NCI-H510A treated with DMSO at 0.1 percent for 48 hours (cell line): ENCODE results near the gene DMWD.

Experiments
- DNase-seq: peaks from one replicate; lab custom pipeline; 2025; lab: John Stamatoyannopoulos, UW

The DMWD gene, protein sequence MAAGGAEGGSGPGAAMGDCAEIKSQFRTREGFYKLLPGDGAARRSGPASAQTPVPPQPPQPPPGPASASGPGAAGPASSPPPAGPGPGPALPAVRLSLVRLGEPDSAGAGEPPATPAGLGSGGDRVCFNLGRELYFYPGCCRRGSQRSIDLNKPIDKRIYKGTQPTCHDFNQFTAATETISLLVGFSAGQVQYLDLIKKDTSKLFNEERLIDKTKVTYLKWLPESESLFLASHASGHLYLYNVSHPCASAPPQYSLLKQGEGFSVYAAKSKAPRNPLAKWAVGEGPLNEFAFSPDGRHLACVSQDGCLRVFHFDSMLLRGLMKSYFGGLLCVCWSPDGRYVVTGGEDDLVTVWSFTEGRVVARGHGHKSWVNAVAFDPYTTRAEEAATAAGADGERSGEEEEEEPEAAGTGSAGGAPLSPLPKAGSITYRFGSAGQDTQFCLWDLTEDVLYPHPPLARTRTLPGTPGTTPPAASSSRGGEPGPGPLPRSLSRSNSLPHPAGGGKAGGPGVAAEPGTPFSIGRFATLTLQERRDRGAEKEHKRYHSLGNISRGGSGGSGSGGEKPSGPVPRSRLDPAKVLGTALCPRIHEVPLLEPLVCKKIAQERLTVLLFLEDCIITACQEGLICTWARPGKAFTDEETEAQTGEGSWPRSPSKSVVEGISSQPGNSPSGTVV

DNA sequence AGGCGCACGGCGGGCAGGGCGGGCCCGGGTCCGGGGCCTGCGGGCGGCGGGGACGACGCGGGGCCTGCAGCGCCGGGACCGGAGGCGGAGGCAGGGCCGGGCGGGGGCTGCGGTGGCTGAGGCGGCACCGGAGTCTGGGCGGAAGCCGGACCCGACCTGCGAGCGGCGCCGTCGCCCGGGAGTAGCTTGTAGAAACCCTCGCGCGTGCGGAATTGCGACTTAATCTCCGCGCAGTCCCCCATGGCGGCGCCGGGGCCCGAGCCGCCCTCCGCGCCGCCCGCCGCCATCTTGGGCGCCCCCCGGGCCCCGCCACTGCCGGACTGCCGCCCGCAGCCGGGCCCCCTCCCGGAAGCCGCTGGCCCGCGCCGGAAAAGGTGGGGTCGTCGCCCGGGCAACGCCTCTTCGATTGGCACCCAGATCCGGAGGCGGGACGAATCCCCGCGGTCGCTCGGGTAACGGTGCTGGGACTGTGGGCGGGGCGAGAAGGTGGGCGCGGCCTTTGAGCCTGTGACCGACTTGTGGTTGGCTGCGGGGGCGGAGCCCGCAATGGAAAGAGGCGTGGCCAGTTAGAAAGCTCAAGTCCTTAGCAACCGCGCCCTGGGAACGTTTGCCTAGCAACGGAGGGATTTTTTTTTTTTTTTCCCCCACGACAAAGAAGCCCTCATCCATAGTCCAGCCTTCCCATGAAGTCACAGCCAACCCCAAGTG, at the start of gene DMWD:
Gene DMWD (minus strand): TSS at position 376 of the 708 bp plus-strand sequence. CDS start 89 bp downstream, at position 287.
- DNase-seq = peak; percentile 99

DNA sequence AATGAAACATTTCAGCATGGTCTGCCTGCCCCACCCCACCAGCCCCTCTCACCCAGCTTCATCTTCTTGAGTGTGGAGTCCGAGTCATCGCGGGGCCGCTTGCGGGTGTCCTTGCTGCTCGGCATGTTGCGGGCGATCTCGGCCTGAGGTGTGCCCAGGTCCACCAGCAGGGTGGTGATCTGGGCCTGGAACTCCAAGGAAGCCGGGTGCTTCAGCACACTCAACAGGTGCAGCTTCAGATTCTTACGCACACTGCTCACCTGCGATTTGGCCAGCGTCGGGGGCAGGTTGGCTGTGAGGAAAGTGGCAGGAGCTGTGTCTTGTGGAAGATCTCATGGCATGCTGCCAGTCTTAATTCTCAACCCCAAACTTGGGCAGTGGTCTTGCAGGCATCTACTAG, 49.6 kb upstream of the DMWD start:
- DNase-seq = no peak

DNA sequence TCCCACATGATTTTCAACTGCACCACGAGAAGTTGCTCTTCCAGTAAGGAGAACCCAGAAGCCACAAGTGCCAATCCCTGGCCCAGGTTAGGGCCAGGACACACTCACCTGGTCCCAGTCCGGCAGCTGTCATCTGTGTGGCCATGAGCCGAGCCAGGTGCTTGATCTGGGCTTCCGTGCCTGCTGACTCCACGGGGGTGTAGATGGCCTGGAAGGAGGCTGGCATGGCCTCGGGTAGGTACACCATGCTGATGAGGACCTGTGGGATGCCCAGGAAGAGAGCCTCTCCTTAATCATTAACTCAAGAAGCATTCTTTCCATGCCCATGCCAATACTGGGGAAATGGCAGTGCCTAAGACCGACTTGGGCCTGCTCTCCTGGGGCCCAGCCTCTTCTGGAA, 42.3 kb upstream of the DMWD start:
- no peak for DNase-seq

DNA sequence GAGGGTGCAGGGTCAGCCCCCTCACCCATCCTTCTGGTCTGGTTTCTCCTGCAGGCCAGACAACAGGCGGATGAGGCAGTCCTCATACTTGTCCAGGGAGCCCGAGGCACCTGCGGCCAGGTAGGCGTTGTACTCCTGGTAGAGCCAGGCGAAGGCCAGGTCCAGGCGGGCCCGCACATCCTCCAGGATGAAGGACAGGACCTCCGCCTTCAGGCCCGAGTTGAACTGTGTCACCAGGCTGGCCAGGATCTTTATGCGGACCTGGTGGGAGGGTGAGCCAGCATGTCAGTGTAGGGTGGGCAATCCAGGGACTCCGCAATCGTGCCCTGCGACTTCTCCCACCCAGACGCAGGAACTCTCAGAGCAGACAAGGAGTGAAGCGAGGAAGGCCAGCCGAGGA, 36.3 kb upstream of the DMWD start:
- DNase-seq = no peak

DNA sequence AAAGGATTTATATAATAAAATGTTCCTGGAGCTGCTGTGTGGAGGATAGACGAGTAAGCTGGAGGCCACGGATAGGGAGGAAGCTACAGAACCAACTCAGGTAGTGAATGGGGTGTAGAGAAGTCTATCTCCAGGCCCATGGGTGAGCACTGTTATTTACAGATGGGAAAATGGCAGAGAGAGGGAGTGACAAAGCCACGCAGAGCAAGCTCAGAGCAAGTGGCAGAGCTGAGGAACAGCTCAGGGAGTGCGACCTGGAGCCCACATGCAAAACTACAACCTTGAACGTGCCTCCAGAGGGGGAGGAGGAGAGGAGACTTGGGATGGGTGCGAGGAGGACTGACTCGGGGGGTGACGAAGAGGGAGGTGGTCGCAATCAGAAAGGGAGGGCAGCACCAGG, 35.9 kb upstream of the DMWD start:
- DNase-seq = no peak

DNA sequence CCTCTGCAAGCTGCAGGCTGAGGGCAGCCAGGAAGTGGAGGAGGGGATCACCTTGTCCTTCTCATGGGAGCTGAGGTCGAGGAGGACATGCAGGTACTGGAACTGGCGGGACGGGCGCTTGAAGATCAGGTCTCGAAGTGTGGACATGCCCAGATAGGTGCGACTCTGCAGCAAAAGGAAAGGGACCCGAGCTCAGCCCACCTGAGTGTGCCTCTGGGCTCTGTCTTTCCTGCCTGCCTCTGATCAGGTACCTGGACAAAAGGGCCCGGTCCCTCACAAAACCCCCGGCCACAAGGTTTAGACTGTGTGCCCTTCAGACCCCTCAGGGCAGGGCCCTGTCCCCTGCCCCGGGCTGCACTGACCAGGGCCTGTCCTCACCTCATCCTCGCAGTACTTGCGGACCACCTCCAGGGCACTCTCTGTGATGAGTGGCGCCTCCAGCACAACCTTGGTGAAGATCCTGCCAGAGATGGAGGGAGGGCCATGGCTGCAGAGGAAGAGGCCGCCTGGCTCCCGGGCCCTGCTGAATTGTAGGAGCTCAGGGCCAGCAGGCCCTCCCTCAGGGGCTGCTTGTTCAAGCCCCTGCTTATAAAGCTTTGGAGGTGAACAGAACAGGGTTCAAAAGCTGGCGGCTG, 34.9 kb upstream of the DMWD start:
- no peak for DNase-seq

DNA sequence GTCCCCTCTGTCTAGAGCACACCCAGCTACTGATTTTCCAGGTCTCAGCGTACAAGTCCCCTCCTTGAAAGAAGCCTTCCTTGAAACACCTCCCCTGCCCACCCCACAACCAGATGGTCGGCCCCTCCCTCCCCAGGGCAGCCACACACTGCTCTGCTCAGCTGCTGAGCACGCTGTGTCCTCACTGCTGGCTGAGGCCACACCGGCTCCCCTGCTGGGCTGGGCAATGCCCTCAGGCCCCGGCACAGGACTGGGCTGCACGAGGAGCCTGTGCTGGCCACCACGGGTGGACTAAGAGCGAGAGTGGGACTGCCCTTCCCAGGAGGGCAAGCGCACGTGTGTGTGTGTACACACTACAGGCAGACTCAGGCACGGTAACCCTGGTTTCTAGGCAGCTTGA, 34.3 kb upstream of the DMWD start:
- DNase-seq = no peak

DNA sequence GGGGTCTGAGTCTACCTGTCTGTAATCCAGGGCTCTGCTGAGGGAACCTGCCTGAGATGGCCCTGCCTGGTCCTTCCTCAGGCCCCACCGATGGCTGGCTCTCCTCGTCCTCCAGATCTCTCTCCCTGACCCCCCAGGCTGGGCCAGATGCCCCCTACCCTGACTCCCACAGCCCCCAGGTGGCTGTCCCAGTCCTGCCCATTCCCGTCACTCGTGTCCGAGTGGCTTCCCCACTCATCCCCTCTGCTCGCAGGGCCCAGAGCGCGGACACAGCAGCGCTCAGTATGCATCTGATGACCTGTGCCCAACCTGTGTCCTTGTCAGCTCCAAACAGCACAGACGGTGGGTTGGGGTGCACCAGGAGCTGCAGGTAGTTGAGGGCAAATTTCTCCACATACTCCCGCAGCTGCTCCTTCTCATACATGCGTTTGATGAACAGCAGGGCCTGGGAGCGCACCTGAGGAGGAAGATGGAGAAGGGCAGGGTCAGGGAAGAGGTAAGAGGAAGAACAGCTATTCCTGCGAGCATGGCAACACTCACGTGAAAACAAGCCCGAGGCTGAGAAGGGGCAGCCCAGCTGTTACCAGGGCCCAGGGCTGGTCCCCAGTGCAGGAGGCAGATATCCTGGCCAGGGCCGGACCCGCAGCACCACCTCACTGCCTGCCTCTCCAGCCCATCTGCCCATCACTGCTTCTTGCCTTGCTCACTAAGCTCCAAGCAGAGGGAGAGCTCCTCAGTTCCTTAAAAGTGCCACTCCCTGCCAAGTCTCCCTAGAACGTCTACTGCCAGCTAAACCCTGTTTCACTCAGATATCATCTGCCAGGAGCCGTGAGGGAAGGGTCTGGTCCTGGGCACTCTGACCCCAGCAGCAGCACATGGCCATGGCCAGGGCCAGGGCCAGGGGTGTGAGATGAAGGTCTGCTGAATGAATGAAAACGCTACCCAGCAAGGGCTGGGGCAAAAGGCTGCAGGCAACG, 33.6 kb upstream of the DMWD start:
- no peak for DNase-seq

DNA sequence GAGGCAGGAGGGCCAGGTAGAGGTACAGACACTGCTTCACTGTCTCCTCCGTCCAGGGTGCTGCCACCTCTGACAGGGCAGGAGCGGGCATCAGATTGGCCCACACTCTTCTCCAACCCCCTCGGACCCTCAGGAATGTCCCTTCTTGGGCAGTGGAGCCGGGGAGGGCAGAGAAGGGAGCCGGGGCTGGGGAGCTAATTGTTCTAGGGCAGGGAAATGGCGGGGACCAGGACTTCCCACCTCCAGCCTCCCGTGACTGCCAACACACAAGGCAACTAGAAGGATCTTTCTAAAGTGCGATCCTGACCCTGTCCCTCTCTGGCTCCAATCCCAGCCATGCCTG, 32.6 kb upstream of the DMWD start:
- no peak for DNase-seq

DNA sequence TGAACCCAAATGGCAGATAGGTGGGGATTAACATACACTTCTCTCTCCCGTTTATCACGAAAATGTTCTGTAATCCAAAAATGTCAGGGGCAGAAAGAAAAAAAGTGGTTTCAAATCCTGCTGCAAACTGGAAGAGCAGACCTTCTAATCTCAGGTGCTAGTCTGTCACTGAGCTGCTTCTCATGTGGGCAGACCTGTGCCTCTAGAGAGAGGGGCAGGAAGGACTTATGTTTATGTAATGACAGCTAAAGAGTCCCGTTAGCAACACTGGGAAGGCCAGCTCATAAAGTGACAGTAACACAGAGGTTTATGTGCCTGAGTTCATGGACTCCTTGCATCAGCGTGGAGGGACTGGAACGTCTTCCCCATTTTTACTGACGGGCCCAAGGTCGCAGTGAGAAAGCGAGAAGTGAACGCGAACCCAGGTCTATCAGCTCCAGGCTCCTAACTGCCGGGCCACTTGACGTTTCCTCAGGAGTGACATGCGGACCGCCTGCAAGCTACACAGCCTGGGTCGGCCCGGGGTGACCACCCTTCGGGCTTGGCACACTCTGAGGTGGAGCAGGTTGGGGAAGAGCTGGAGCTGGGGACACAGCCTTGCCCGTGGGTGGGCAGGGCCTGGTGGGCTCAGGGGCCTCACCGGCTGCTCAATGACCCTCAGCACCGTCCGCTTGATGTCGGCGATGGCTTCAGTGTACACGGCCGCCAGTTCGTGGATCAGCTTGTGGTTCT, 32.1 kb upstream of the DMWD start:
- DNase-seq = peak; percentile 43

DNA sequence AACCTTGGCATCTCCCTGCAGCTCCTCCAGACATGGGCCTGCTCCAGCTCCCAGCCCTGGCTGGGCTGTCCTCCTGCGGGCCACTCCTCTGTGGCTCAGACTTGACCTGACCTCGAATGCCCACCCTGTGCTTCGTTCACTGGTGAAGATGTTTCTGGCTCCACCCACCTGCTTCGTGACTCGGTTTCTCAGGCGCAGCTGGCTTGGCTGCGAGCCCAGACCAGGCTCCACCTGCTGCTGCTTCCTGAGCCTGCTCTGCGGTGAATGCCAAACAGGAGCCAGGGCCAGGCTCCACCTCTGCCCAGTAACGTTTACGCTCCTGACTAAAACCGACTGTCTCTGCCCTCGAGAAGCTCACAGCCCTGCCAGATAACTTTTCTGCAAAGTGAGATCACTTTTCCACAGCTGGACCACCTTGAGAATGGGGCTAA, 31.4 kb upstream of the DMWD start:
- DNase-seq = peak; percentile 85

DNA sequence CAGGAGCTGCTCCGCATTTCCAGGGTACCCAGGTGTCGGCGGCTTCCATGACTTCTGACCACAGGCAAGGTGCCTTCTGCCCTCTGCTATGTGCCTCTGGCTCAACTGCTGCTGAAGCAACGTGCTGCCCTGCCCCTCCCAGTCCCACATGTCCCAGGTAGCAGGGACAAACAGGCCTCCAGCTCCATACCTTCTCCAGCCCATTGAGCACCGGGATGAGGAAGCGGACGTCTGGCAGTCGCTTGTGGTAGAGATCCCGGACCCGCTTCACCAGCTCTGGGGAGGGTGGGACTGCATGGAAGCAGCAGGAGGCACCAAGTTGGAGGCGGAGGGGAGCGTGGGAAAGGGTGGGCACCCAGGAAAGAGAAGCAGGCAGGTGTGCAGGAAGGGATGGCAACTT, 30.5 kb upstream of the DMWD start:
- no peak for DNase-seq

DNA sequence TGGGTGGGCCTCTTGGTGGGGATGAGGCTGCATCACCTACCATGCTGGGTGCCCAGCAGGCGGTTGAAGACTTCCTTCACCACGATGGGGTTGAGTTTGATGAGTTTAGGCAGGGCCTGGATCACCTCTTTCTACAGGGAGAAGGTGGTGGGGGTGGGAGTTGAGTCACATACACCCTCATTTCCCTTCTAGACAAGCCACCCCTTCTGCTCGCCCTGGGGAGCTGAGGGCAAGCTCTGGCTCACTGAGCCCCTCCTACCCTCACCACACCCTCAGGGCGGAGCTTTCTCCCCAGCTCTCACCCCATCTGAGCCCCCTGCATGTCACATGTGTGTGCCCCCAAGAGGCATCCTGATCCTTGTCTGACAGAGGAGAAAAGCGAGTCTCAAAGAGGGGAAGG, 30.1 kb upstream of the DMWD start:
- DNase-seq = no peak

DNA sequence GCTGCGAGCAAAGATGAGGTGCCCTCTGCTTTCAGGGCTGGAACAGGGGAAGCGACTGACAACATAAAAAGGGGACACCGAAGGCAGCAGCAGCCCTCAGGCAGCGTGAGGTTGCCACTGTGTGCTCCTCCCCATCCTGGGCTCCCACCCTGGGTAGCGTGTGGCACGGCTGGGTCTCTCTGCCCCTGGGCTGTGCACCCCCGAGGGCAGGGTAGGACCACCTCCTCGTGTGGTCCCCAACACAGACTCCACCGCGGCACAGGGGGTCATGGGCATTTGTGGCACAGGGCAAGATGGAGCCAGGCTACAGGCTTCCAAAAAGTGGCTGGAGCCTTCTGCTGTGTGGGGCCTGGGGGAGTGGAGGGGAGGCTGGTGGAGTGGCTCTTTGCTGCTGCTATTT, 28.9 kb upstream of the DMWD start:
- no peak for DNase-seq

DNA sequence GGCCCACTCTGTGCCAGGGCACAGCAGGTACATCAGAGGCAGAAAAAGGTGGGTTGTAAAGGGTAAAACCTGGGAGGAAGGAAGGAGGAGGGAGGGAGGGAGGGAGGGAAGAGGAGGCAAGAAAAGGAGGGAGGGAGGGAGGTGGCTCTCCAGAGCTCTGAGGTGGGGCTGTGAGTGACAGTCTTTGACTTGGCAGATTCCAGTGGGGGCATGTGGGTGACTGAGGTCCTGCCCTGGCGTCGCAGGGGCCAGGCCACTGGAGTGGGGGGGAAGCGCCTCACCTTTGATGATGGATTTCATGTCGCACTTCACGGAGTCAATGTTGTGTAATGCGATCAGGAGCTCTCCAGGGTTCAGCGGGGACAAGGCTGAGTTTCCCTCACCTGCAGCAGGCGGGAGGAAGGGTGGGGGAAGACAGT, 28.5 kb upstream of the DMWD start:
- DNase-seq = peak; percentile 45

DNA sequence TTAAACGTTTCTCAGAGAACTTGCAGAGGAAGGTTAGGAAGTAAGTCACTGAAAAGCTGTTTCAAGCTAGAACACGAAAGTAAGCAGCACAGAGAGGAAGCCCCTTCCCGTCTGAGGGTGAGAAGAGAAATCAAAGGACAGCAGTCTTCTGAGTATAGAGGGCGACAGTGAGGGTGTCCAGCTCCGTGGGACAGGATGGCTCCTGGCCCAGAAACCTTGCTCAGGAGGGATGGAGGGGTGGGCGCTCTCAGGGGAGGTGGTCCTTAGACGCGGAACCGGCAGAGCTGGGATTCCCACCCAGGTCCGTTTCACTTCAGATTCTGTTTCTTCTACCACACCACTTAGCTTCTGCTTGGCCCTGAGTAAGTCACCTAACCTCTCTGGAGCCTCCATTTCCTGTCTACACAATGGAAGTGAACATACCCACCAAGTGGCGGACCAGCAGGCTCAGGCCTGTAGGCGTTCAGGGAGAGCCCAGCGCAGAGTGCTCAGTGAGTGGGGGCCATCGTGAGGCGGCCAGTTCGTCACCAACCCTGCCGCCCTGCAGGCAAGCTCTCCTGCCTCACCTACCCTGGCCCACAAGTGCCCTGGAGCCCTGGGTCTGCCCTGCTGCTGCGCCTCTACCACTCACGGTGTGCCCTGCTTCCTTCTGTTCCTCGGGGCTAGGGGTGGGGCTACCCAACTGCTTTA, 27.9 kb upstream of the DMWD start:
- DNase-seq = no peak

DNA sequence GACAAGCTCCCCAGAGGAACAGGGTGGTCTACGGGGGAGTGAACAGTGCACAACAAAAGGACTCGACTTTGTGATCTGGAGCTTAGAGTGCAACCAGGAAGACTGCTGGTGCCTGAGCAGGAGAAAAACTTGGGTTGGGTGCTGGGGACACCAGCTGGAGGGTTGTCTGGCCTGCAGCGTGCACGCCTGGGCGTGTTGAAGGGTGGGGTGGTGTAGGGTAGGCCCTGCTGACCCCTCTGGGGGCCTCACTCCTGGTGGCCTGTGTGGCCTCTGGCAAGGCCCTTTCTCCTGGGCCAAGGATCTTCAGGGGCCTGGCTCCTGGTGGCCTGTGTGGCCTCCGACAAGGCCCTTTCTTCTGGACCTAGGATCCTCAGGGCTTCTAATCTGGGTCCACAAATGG, 27.1 kb upstream of the DMWD start:
- no peak for DNase-seq

DNA sequence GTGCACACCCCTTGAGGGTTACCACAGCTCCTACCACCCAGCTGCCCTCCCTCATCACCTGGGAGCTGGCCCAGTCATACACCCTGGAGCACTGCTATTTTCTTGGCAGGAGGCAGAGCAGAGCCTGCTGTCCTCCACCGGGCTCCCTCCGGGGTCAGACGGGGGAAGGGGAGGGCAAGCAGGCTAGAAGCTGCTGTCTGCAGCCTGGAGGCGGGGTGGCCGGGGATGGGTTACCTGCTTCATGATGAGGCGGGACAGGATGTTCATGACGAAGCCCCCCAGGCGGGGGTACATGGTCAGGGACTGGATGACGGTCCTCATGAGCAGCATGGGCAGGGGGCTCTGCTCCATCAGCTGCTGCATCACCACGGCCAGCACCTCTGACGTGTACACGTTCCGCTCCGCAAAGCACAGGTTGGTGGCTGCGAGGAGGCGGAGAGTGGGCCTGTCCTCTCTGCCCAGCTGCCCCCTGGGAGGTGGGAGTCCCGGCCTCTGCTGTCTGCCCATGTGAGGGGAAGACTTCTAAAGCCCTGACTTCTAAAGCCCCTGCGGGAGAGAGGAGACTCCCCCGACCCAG, 25.2 kb upstream of the DMWD start:
- peak; percentile 50 for DNase-seq

DNA sequence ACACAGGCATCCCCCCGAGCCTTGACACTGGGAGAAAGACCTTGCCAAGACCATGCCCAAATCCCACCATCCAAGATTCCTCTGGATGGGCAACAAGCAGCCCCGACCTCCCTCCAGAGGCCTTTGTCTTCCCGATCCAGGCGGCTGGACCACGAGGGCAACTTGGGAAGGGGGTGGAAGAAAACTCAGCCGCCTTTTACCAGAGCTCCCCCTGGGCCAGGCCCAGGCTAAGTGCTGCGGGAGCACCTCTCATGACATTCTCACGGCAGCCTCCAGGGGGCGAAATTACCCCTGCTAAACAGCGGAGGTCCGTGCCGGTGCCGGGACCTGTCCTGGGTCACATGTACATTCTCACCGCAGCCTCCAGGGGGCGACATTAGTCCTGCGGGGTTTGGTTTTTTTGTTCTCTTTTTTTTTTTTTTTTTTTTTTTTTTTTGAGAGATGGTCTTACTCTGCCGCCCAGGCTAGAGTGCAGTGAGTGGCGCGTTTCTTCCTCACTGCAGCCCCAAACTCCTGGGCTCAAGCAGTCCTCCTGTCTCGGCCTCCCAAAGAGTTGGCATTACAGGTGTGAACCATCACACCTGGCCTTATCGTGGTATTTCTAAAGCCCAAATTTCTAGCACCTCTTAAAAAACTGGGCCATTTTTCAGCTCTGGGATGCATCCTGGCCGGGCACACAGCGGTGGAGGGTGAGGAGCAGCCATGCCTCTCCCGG, 24.5 kb upstream of the DMWD start:
- DNase-seq = peak; percentile 84
